Endothelial cell of umbilical vein (primary cell): Measurements from ENCODE around the gene SNUPN. TPM values are rescaled to one million over a fixed set of nuclear protein-coding genes. Genes with fewer than 3 reads are reported as not detected.

Experiments
- BruUV-seq: library from RNA; stranded (reverse); fragments of 400-500 nt; replicated peaks from 2 replicates; lab custom pipeline; 2021; lab: Mats Ljungman, UMichigan
- CTCF ChIA-PET: fragments of 300-600, 350-600 bp; sonication (Branson Sonifier 250); formaldehyde crosslinking; loops from one replicate; lab custom pipeline; 2021; ENCODE audit warnings: antibody characterized with exemption, inconsistent platforms; lab: Charles Lee
- POLR2A ChIA-PET: fragments of 300-600, 350-600 bp; sonication (Branson Sonifier 250); formaldehyde crosslinking; loops from one replicate; lab custom pipeline; 2021; ENCODE audit warnings: antibody characterized with exemption, inconsistent platforms; lab: Charles Lee
- DNase-seq: peaks from one replicate; pipeline ENCODE4 v3.0.0-alpha.2; 2011; ENCODE audit warnings: low read depth, low spot score
- FAIRE-seq: peaks from 2 replicates; lab custom pipeline; 2011; peaks lifted over from hg19 to GRCh38; lab: Jason Lieb, UNC
- H2AFZ ChIP-seq: 2 replicates; pipeline ENCODE4 v1.6.0; 2012; ENCODE audit warnings: low read depth, low read length, control low read depth, inconsistent platforms
- H3K27ac ChIP-seq: 2 replicates; pipeline ENCODE4 v1.5.1; 2011; ENCODE audit warnings: low read depth, mild to moderate bottlenecking, control low read depth, low read length, moderate library complexity; ENCODE audit not compliant: insufficient read depth
- H3K27me3 ChIP-seq, 2 experiments: 2 replicates each; pipeline versions ENCODE4 v1.6.0 to v1.6.1; 2011; ENCODE audit warnings: low read length in 2 of 2, mixed read lengths in 1 of 2; ENCODE audit not compliant: control insufficient read depth in 2 of 2, insufficient read depth in 2 of 2
- H3K36me3 ChIP-seq, 2 experiments: 2 replicates in 1 of 2; 3 replicates in 1 of 2; pipeline ENCODE4 v1.5.1; 2011; ENCODE audit warnings: low read length in 2 of 2, mild to moderate bottlenecking in 1 of 2, moderate library complexity in 1 of 2; ENCODE audit not compliant: control insufficient read depth in 2 of 2, insufficient read depth in 2 of 2; ENCODE audit errors: extremely low read depth in 1 of 2
- H3K4me1 ChIP-seq: 3 replicates; pipeline ENCODE4 v1.5.1; 2011; ENCODE audit warnings: mild to moderate bottlenecking, low read length; ENCODE audit not compliant: control insufficient read depth, insufficient read depth; ENCODE audit errors: extremely low read depth
- H3K4me2 ChIP-seq: 2 replicates; pipeline ENCODE4 v1.6.1; 2011; ENCODE audit warnings: low read length, control low read depth, mixed read lengths; ENCODE audit not compliant: insufficient read depth
- H3K4me3 ChIP-seq, 3 experiments: fragments of 200-600 bp in 1 of 3; sonication (generic), shearing (Covaris generic) in 1 of 3; replicated peaks in 1 of 3; 2 replicates each; pipeline ENCODE4 v1.5.1; 2011 to 2016; ENCODE audit warnings: control low read depth in 3 of 3, low read length in 3 of 3, mild to moderate bottlenecking in 2 of 3, inconsistent platforms in 1 of 3, low read depth in 1 of 3, moderate library complexity in 1 of 3; ENCODE audit not compliant: insufficient read depth in 1 of 3
- H3K79me2 ChIP-seq: 2 replicates; pipeline ENCODE4 v1.6.0; 2012; ENCODE audit warnings: low read length, inconsistent platforms; ENCODE audit not compliant: control insufficient read depth, insufficient read depth
- H3K9ac ChIP-seq: replicated peaks from 2 replicates; pipeline ENCODE3; 2011; ENCODE audit warnings: low read length, control low read depth; ENCODE audit not compliant: insufficient read depth; ENCODE audit errors: extremely low read depth
- H3K9me1 ChIP-seq: replicated peaks from 3 replicates; pipeline ENCODE4 v1.6.0; 2011; ENCODE audit warnings: mild to moderate bottlenecking, low read length; ENCODE audit not compliant: control insufficient read depth, insufficient read depth; ENCODE audit errors: extremely low read depth
- H3K9me3 ChIP-seq: replicated peaks from 2 replicates; pipeline ENCODE4 v1.5.1; 2012; ENCODE audit warnings: low read length, inconsistent platforms; ENCODE audit not compliant: control insufficient read depth, insufficient read depth
- H4K20me1 ChIP-seq: replicated peaks from 2 replicates; pipeline ENCODE3; 2011; ENCODE audit warnings: mild to moderate bottlenecking, low read length; ENCODE audit not compliant: control insufficient read depth, insufficient read depth; ENCODE audit errors: extremely low read depth
- CTCF ChIP-seq, 2 donors: IDR thresholded peaks; 1 replicate in 1 of 2; 2 replicates in 1 of 2; pipeline ENCODE4 v1.5.1; 2011; ENCODE audit warnings: low read length in 2 of 2, mild to moderate bottlenecking in 2 of 2, moderate library complexity in 2 of 2, control low read depth in 1 of 2, inconsistent platforms in 1 of 2, low read depth in 1 of 2; ENCODE audit not compliant: insufficient read depth in 1 of 2; ENCODE audit errors: extremely low read depth in 1 of 2
- FOS ChIP-seq: IDR thresholded peaks from 2 replicates; pipeline ENCODE4 v1.6.1; 2011; ENCODE audit warnings: mild to moderate bottlenecking, low read length, moderate library complexity, borderline replicate concordance; ENCODE audit not compliant: insufficient read depth
- POLR2AphosphoS5 ChIP-seq: IDR thresholded peaks from 2 replicates; pipeline ENCODE4 v1.6.1; 2012; ENCODE audit warnings: low read depth, mild to moderate bottlenecking, control low read depth, low read length, moderate library complexity; ENCODE audit not compliant: insufficient read depth
- dilution Hi-C: fragments of 300-500 bp; cut with MboI; formaldehyde crosslinking; loops from one replicate; pipeline ENCODE4 v1.15.0; 2019; ENCODE audit warnings: low sequenced_read_pairs; ENCODE audit not compliant: extremely low pct_ligation_motif_present
- intact Hi-C: fragments of 100-400 bp; cut with micrococcal nuclease; formaldehyde crosslinking; loops from one replicate; pipeline ENCODE4 v1.10.0; 2022
- polyA plus RNA-seq, 4 experiments: library from polyadenylated mRNA; depleted of rRNA in 3 of 4; stranded (reverse) in 3 of 4; unstranded in 1 of 4; fragments of >200 nt; gene quantifications; 2 replicates each; pipeline versions ENCODE4 v1.2.1 to v1.2.3, GENCODE V29; 2011 to 2012; ENCODE audit warnings: missing spikeins in 1 of 4
- total RNA-seq: library from RNA; stranded (reverse); gene quantifications from 2 replicates; pipeline ENCODE4 v1.2.3, GENCODE V29; 2021

SNUPN gene
- total and polyA plus RNA-seq, 2 donors (not counting 3 experiments of a cell fraction or from before 2014, with no cell fraction given): 13.2 to 25.1 TPM

DNA sequence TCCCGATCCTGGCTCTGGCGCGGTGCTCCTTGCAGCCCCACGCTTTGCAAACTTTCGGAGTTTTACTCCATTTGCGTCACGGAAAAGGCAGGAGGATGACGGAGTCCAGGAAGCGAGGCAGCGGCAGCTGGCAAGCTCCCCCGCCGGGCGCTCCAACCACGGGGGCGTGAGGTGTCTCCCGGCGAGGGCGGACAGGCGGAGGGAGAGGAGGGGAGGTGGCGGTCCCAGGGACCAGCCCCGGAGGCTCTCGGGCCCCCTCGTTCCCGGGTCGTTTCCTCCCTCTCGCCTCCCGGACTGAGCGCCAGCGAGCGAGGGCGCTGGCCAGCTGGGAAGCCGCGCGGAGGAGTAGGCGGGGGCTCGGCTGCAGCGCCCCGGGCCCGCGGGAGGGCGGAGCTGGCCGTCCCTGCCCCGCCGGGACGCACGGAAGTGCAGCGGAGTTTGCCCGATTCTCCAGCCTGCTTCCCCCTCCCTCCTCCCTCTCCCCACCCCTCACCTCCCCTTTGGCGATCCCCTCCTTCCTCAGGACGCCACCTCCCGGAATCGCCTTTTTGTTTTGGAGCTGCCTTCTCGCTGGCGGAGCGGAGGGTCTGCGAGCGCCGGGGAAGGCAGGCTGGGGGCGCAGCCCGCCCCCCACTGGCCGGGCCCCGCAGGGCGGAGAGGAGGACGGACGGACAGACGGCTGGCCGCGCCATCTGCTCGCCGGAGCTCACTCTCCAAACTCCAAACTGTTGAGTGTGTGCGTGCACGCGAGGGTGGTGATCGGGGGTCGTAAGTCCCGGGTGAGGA lies 22.0 kb upstream of the SNUPN start, which contains the start of gene SNX33:
TSS of gene SNX33 (plus strand) at position 543 of the 786 bp plus-strand sequence. CDS start 1,191 bp downstream, outside the sequence.
- H4K20me1 ChIP-seq: no peaks in the 10 kb centered on the region
- dilution Hi-C loops (no loop called here), intact Hi-C loops (loop anchor here (1.0 to 2.0 kb wide), 3 partner anchors 7 to 36 kb away; partner anchors contain the start of gene IMP3)
- no TSS peak for BruUV-seq
- H3K9ac ChIP-seq: peak within 1 kb of the TSS; percentile 67
- H3K4me1 ChIP-seq: peaks cover 29% of the 10 kb centered on the region
- no peaks in the 10 kb centered on the region for H3K27me3 ChIP-seq
- POLR2A ChIA-PET: interaction anchor here (1.1 kb wide), 1 partner anchor 9 kb away, joined by 3 read pairs; no protein-coding TSS in a partner anchor
- H3K4me2 ChIP-seq: peak within 1 kb of the TSS; percentile 78
- peak; percentile 67 to 74 for TF ChIP-seq CTCF (IDR thresholded peaks at IDR 0.05; ENCODE audit: extremely low read depth in 1 of 2, insufficient read depth in 1 of 2, low read depth in 1 of 2, low read length in 2 of 2)
- TF ChIP-seq FOS: no peak
- peak; percentile 73 for TF ChIP-seq POLR2AphosphoS5
- peaks cover 0 to 2% of the 10 kb centered on the region in 2 experiments for H3K36me3 ChIP-seq
- DNase-seq (peak; percentile 76), FAIRE-seq (peak; percentile 90)
- H3K27ac ChIP-seq: peak within 1 kb of the TSS; percentile 37
- H3K4me3 ChIP-seq: peak within 1 kb of the TSS; percentile 53 to 72 (median 64)
- H3K9me1 ChIP-seq: no peaks in the 10 kb centered on the region
- peak within 1 kb of the TSS; percentile 79 for H2AFZ ChIP-seq
- H3K79me2 ChIP-seq: peaks cover 3% of the 10 kb centered on the region
- CTCF ChIA-PET: interaction anchor here (0.6 to 2.9 kb wide), 27 partner anchors 9 to 308 kb away, joined by 3 to 34 read pairs (median 6); partner anchors contain the start of genes IMP3, MAN2C1, PTPN9 and SIN3A
- no peaks in the 10 kb centered on the region for H3K9me3 ChIP-seq
